KMS-11 (cell line): ENCODE results near the gene PTMS.

ENCODE experiments used
- H2AFZ ChIP-seq: fragments of 200-600 bp; sonication (generic); 2 replicates; pipeline ENCODE4 v1.6.1; 2016; ENCODE audit warnings: antibody characterized with exemption, mixed run types, low read depth
- H3K27ac ChIP-seq: fragments of 200-600 bp; sonication (generic); 2 replicates; pipeline ENCODE4 v1.6.1; 2016; ENCODE audit warnings: mild to moderate bottlenecking, mixed run types
- H3K27me3 ChIP-seq: fragments of 200-600 bp; sonication (generic); 2 replicates; pipeline ENCODE4 v1.6.1; 2017; ENCODE audit warnings: mild to moderate bottlenecking, low read depth, mixed run types, moderate library complexity; ENCODE audit not compliant: insufficient read depth
- H3K36me3 ChIP-seq: fragments of 200-600 bp; sonication (generic); 2 replicates; pipeline ENCODE4 v1.6.1; 2017; ENCODE audit warnings: mild to moderate bottlenecking, mixed run types; ENCODE audit not compliant: insufficient read depth
- H3K4me1 ChIP-seq: fragments of 200-600 bp; sonication (generic); 2 replicates; pipeline ENCODE4 v1.6.1; 2016; ENCODE audit warnings: mild to moderate bottlenecking, low read depth, mixed run types; ENCODE audit not compliant: poor library complexity, severe bottlenecking
- H3K4me2 ChIP-seq: fragments of 200-600 bp; sonication (generic); 2 replicates; pipeline ENCODE4 v1.7.0; 2016; ENCODE audit warnings: mild to moderate bottlenecking, mixed run types
- H3K4me3 ChIP-seq: fragments of 200-600 bp; sonication (generic); IDR thresholded peaks from 2 replicates; pipeline ENCODE4 v1.6.1; 2017; ENCODE audit warnings: low read depth, low read length, mixed read lengths; ENCODE audit not compliant: insufficient read depth
- H3K79me2 ChIP-seq: fragments of 200-600 bp; sonication (generic); 2 replicates; pipeline ENCODE4 v1.6.1; 2016; ENCODE audit warnings: low read depth, mixed run types; ENCODE audit not compliant: insufficient read depth
- H3K9ac ChIP-seq: fragments of 200-600 bp; sonication (generic); 2 replicates; pipeline ENCODE4 v1.6.1; 2016; ENCODE audit warnings: mild to moderate bottlenecking, mixed run types
- H4K20me1 ChIP-seq: fragments of 200-600 bp; sonication (generic); 2 replicates; pipeline ENCODE4 v1.6.1; 2016; ENCODE audit warnings: mild to moderate bottlenecking, mixed run types; ENCODE audit not compliant: insufficient read depth
- TF ChIP-seq, protein P1 (sequence below): fragments of 200-600 bp; sonication (generic); conservative IDR thresholded peaks from 2 replicates; pipeline ENCODE4 v1.6.1; 2017; ENCODE audit warnings: low read depth, mild to moderate bottlenecking, antibody characterized with exemption, low read length, moderate library complexity, mixed read lengths

Gene PTMS

DNA sequence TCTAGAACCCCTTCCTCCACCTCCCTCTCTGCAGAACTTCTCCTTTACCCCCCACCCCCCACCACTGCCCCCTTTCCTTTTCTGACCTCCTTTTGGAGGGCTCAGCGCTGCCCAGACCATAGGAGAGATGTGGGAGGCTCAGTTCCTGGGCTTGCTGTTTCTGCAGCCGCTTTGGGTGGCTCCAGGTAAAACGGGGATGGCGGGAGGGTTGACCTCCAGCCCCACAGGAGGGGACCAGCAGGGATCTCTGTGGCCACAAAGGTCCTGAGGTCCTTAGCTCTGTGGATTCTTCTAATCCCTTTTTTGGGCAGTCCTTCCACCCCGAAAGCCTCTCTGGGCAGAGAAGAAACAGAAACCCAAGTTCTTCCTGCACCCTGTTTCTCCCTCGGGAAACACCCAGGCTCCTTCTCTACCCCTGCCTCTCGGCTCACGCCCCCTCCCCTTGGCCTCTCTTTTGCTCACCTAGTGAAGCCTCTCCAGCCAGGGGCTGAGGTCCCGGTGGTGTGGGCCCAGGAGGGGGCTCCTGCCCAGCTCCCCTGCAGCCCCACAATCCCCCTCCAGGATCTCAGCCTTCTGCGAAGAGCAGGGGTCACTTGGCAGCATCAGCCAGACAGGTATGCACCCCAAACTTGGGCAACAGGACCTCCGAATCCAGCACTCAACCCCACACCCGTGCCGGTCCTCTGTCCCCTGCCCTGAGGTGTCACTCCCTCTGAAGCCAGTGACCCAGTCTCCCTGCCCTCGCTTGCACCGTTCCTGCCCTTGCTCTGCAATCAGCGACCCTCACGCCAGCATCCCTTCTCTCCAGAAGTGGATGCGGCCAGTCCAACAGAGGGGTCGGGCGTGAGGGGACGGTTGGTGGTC lies 6.8 kb downstream of the PTMS start:
- Histone ChIP-seq H3K4me3 (no peak overlapping the region), H2AFZ (no peak overlapping the region)

GRCh38 chr12:6773590-6774351 lies 7.6 kb downstream of the PTMS start:
- H3K9ac ChIP-seq = no peak overlapping the region

More for the DNA sequence above, 6.8 kb downstream of the PTMS start:
- Histone ChIP-seq H3K36me3 (no peaks in the 10 kb centered on the region), H3K4me2 (no peak overlapping the region), H3K79me2 (no peaks in the 10 kb centered on the region), H3K4me1 (peaks cover 6% of the 10 kb centered on the region), H3K27ac (no peak overlapping the region), H4K20me1 (no peaks in the 10 kb centered on the region), H3K9ac (no peak overlapping the region), H3K27me3 (no peaks in the 10 kb centered on the region)
- TF ChIP-seq, protein P1, sequence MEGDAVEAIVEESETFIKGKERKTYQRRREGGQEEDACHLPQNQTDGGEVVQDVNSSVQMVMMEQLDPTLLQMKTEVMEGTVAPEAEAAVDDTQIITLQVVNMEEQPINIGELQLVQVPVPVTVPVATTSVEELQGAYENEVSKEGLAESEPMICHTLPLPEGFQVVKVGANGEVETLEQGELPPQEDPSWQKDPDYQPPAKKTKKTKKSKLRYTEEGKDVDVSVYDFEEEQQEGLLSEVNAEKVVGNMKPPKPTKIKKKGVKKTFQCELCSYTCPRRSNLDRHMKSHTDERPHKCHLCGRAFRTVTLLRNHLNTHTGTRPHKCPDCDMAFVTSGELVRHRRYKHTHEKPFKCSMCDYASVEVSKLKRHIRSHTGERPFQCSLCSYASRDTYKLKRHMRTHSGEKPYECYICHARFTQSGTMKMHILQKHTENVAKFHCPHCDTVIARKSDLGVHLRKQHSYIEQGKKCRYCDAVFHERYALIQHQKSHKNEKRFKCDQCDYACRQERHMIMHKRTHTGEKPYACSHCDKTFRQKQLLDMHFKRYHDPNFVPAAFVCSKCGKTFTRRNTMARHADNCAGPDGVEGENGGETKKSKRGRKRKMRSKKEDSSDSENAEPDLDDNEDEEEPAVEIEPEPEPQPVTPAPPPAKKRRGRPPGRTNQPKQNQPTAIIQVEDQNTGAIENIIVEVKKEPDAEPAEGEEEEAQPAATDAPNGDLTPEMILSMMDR = no peak

DNA sequence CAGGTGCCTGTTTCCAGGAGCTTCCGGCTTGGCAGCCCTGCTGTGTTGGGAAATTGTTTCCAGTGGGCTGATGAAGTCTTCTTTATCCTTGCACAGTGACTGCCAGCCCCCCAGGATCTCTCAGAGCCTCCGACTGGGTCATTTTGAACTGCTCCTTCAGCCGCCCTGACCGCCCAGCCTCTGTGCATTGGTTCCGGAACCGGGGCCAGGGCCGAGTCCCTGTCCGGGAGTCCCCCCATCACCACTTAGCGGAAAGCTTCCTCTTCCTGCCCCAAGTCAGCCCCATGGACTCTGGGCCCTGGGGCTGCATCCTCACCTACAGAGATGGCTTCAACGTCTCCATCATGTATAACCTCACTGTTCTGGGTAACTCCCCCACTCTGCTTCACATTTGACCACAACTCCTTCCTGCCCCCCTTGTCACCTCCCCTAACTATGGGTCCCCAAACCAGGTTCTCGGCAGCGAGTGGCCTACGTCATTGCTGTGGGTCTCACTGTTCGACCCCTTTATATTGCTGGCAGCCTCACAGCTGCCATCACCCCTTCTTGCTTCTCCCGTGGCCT lies 8.4 kb downstream of the PTMS start:
- Histone ChIP-seq H3K27ac (no peak overlapping the region), H4K20me1 (no peaks in the 10 kb centered on the region), H3K79me2 (no peaks in the 10 kb centered on the region), H3K4me3 (no peak overlapping the region), H3K27me3 (no peaks in the 10 kb centered on the region), H3K36me3 (no peaks in the 10 kb centered on the region), H3K4me2 (no peak overlapping the region), H3K4me1 (peaks cover 18% of the 10 kb centered on the region), H3K9ac (no peak overlapping the region), H2AFZ (no peak overlapping the region)
- TF ChIP-seq, protein P1 = no peak

More at GRCh38 chr12:6773590-6774351, 7.6 kb downstream of the PTMS start:
- no peaks in the 10 kb centered on the region for H3K27me3 ChIP-seq
- no peaks in the 10 kb centered on the region for H4K20me1 ChIP-seq
- no peak overlapping the region for H2AFZ ChIP-seq
- peaks cover 13% of the 10 kb centered on the region for H3K4me1 ChIP-seq
- no peak overlapping the region for H3K4me3 ChIP-seq
- no peaks in the 10 kb centered on the region for H3K79me2 ChIP-seq
- H3K36me3 ChIP-seq = no peaks in the 10 kb centered on the region
- no peak overlapping the region for H3K27ac ChIP-seq
- TF ChIP-seq, protein P1 = no peak
- H3K4me2 ChIP-seq = no peak overlapping the region

DNA sequence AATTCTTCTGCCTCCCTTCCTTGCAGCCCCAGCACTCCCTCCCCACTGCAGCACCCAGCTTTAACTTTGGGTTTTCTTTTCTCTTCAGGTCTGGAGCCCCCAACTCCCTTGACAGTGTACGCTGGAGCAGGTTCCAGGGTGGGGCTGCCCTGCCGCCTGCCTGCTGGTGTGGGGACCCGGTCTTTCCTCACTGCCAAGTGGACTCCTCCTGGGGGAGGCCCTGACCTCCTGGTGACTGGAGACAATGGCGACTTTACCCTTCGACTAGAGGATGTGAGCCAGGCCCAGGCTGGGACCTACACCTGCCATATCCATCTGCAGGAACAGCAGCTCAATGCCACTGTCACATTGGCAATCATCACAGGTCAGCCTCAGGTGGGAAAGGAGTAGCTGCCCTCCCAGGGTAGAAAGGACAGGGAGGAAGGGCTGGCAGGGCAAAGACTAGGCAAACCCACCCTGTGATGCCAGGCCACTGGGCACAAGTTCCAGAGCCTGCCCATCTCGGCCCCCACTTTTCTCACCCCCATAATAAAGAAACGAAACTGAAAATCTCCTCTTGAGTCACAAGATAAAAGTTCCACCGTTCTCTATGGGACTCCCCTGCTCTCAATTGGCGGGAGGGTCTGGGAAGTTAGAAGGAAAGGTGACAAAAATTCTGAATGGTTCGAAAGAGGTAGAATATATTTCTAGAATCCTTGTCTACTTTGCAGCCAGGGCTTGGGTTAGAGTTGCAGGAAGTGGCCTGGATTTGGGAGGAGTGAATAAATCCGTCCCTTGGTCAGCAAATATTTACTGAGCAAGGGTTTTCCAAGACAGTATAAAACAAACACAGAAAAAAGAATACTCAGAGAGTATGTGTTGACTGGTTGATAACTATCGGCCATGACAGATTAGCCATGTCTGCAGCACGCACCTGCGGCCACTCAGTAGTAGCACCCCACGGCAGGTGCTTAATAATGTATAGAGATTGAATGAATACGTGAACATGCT lies 9.3 kb downstream of the PTMS start:
- Histone ChIP-seq H2AFZ (no peak overlapping the region), H3K4me2 (no peak overlapping the region; the same call in 1 of the 2 replicates), H3K27me3 (no peaks in the 10 kb centered on the region), H3K36me3 (no peaks in the 10 kb centered on the region), H3K27ac (no peak overlapping the region), H3K4me3 (no peak overlapping the region), H3K79me2 (no peaks in the 10 kb centered on the region), H3K9ac (no peak overlapping the region), H4K20me1 (no peaks in the 10 kb centered on the region), H3K4me1 (peaks cover 18% of the 10 kb centered on the region)
- TF ChIP-seq, protein P1 = no peak
